HepG2 (cell line): ENCODE measurements around the gene SLC15A3. TPM values are rescaled to one million over a fixed set of nuclear protein-coding genes. Genes with fewer than 3 reads are reported as not detected.

Source experiments
- ARID3A ChIP-seq: IDR thresholded peaks from 2 replicates; pipeline ENCODE4 v1.6.1; 2012; ENCODE audit warnings: low read depth, low read length, improper control_type of control experiment
- ATF1 ChIP-seq: IDR thresholded peaks from 2 replicates; pipeline ENCODE4 v1.6.1; 2016; ENCODE audit warnings: mild to moderate bottlenecking, control low read depth
- FOXP1 ChIP-seq, 2 experiments: fragments of 450-650 bp in 1 of 2; IDR thresholded peaks; 2 replicates each; pipeline ENCODE4 v1.6.1; 2017 to 2018; ENCODE audit warnings: antibody characterized with exemption in 1 of 2
- GLI4 ChIP-seq: sonication (generic); formaldehyde crosslinking; IDR thresholded peaks from 2 replicates; pipeline ENCODE4 v1.5.1; 2020; ENCODE audit warnings: missing genetic modification reagents, mild to moderate bottlenecking, moderate library complexity, borderline replicate concordance
- MBNL3 ChIP-seq: fragments of 250-450 bp; sonication (Bioruptor Pico); conservative IDR thresholded peaks from 2 replicates; pipeline ENCODE4 v1.8.0; 2022; ENCODE audit warnings: mild to moderate bottlenecking, inconsistent platforms
- MED13 ChIP-seq: sonication (generic); formaldehyde crosslinking; IDR thresholded peaks from 2 replicates; pipeline ENCODE4 v1.5.0; 2020; ENCODE audit warnings: missing genetic modification reagents
- NR2F2 ChIP-seq: IDR thresholded peaks from 2 replicates; pipeline ENCODE4 v1.6.1; 2012; ENCODE audit warnings: low read depth, inconsistent platforms, borderline replicate concordance
- SETDB1 ChIP-seq: sonication (generic); formaldehyde crosslinking; IDR thresholded peaks from 2 replicates; pipeline ENCODE4 v1.5.1; 2020; ENCODE audit warnings: missing genetic modification reagents, mild to moderate bottlenecking, borderline replicate concordance
- SIN3A ChIP-seq: IDR thresholded peaks from 2 replicates; pipeline ENCODE4 v1.6.1; 2011; ENCODE audit warnings: low read depth, mild to moderate bottlenecking, control low read depth, low read length, borderline replicate concordance
- TARDBP ChIP-seq: sonication (generic); formaldehyde crosslinking; IDR thresholded peaks from 2 replicates; pipeline ENCODE4 v1.8.0; 2022; ENCODE audit warnings: mild to moderate bottlenecking, missing genetic modification reagents
- TSC22D2 ChIP-seq: sonication (generic); formaldehyde crosslinking; IDR thresholded peaks from 2 replicates; pipeline ENCODE4 v1.5.1; 2020; ENCODE audit warnings: missing genetic modification reagents, mild to moderate bottlenecking, borderline replicate concordance
- UBTF ChIP-seq: sonication (generic); formaldehyde crosslinking; IDR thresholded peaks from 2 replicates; pipeline ENCODE4 v1.4.0; 2020; ENCODE audit warnings: mild to moderate bottlenecking, missing genetic modification reagents
- ZNF136 ChIP-seq: sonication (generic); formaldehyde crosslinking; IDR thresholded peaks from 2 replicates; pipeline ENCODE4 v1.8.1; 2022; ENCODE audit warnings: low read depth, mild to moderate bottlenecking, moderate library complexity, missing genetic modification reagents
- ZNF264 ChIP-seq: sonication (generic); formaldehyde crosslinking; IDR thresholded peaks from 2 replicates; pipeline ENCODE4 v1.4.0; 2020; ENCODE audit warnings: missing genetic modification reagents
- ZNF343 ChIP-seq: sonication (generic); formaldehyde crosslinking; IDR thresholded peaks from 2 replicates; pipeline ENCODE4 v1.4.0; 2020; ENCODE audit warnings: mild to moderate bottlenecking, missing genetic modification reagents
- ZNF496 ChIP-seq: sonication (generic); formaldehyde crosslinking; IDR thresholded peaks from 2 replicates; pipeline ENCODE4 v1.8.1; 2023; ENCODE audit warnings: mild to moderate bottlenecking, moderate library complexity, missing genetic modification reagents; ENCODE audit not compliant: insufficient replicate concordance
- ZNF530 ChIP-seq: sonication (generic); formaldehyde crosslinking; IDR thresholded peaks from 2 replicates; pipeline ENCODE4 v1.5.0; 2020; ENCODE audit warnings: low read depth, mild to moderate bottlenecking, missing genetic modification reagents
- ZNF598 ChIP-seq: sonication (generic); formaldehyde crosslinking; IDR thresholded peaks from 2 replicates; pipeline ENCODE4 v1.5.1; 2020; ENCODE audit warnings: mild to moderate bottlenecking, missing genetic modification reagents, borderline replicate concordance
- polyA plus RNA-seq, 8 experiments: library from polyadenylated mRNA; depleted of rRNA in 3 of 8; stranded (reverse) in 7 of 8; unstranded in 1 of 8; fragments of >200 nt; fragmentation: Illumina TruSeq in 4 of 8; extraction: Trizol in 4 of 8; gene quantifications; 2 replicates each; pipeline versions ENCODE4 v1.2.1 to v1.2.3, GENCODE V29; 2011 to 2016; ENCODE audit warnings: low read depth in 4 of 8, missing spikeins in 1 of 8, mixed read lengths in 1 of 8; ENCODE audit not compliant: insufficient read depth in 1 of 8
- total RNA-seq, 5 experiments: library from RNA; depleted of rRNA; stranded (reverse); fragments of >200 nt; fragmentation: Illumina TruSeq; extraction: Trizol; gene quantifications; 2 replicates each; pipeline ENCODE4 v1.2.3, GENCODE V29; 2016; ENCODE audit warnings: low read depth in 1 of 5
- TF ChIP-seq, protein P1 (sequence below): sonication (generic); IDR thresholded peaks from 2 replicates; pipeline ENCODE4 v1.6.1; 2016; ENCODE audit warnings: low read depth, borderline replicate concordance
- TF ChIP-seq, protein P2 (sequence below): sonication (generic); formaldehyde crosslinking; IDR thresholded peaks from 2 replicates; pipeline ENCODE4 v1.4.0; 2020; ENCODE audit warnings: mild to moderate bottlenecking, missing genetic modification reagents

SLC15A3 gene
- total and polyA plus RNA-seq, 2 of the 13 experiments (the other 11 are each of a cell fraction or from before 2014, with no cell fraction given), result 0.45 to 0.77 TPM

- TF ChIP-seq, protein P1, sequence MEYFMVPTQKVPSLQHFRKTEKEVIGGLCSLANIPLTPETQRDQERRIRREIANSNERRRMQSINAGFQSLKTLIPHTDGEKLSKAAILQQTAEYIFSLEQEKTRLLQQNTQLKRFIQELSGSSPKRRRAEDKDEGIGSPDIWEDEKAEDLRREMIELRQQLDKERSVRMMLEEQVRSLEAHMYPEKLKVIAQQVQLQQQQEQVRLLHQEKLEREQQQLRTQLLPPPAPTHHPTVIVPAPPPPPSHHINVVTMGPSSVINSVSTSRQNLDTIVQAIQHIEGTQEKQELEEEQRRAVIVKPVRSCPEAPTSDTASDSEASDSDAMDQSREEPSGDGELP, result no peak
- TF ChIP-seq ZNF264 (peak; percentile 75), ZNF343 (no peak), ZNF496 (no peak), FOXP1 (IDR thresholded peaks at IDR 0.05) (no peak), FOXP1 (CRISPR knock-in tag; IDR thresholded peaks at IDR 0.05) (no peak), TARDBP (CRISPR knock-in tag) (0 out of 2 replicates have a peak, but pooled peaks have one; percentile 28), ZNF136 (CRISPR knock-in tag) (peak; percentile 79; the same call in 1 of the 2 replicates), NR2F2 (no peak), SETDB1 (CRISPR knock-in tag) (no peak), GLI4 (CRISPR knock-in tag) (no peak), ARID3A (no peak), SIN3A (0 out of 2 replicates have a peak, but pooled peaks have one; percentile 44), ZNF598 (CRISPR knock-in tag) (0 out of 2 replicates have a peak, but pooled peaks have one; percentile 38), TSC22D2 (no peak), ZNF530 (CRISPR knock-in tag) (no peak), MED13 (CRISPR knock-in tag) (0 out of 2 replicates have a peak, but pooled peaks have one; percentile 49), UBTF (CRISPR knock-in tag) (no peak), ATF1 (CRISPR knock-in tag) (no peak), MBNL3 (no peak)
- TF ChIP-seq, protein P2, sequence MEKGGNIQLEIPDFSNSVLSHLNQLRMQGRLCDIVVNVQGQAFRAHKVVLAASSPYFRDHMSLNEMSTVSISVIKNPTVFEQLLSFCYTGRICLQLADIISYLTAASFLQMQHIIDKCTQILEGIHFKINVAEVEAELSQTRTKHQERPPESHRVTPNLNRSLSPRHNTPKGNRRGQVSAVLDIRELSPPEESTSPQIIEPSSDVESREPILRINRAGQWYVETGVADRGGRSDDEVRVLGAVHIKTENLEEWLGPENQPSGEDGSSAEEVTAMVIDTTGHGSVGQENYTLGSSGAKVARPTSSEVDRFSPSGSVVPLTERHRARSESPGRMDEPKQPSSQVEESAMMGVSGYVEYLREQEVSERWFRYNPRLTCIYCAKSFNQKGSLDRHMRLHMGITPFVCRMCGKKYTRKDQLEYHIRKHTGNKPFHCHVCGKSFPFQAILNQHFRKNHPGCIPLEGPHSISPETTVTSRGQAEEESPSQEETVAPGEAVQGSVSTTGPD (CRISPR knock-in tag), result no peak
Observed at GRCh38 chr11:60913793-60914632, 38.0 kb downstream of the SLC15A3 start, which contains the start of gene TMEM109 (continued).
